Astrocyte (in vitro differentiated cells and primary cell): ENCODE results near the gene RAD51B.

Experiments used
- EZH2 ChIP-seq: IDR thresholded peaks from 2 replicates; pipeline ENCODE4 v1.6.1; 2012; ENCODE audit warnings: mild to moderate bottlenecking, low read length, inconsistent platforms; ENCODE audit not compliant: insufficient read depth
- TF ChIP-seq, protein P1 (sequence below): IDR thresholded peaks from 2 replicates; pipeline ENCODE4 v1.5.1; 2011; ENCODE audit warnings: low read depth, mild to moderate bottlenecking, inconsistent platforms, low read length, moderate library complexity; ENCODE audit not compliant: insufficient read depth

DNA sequence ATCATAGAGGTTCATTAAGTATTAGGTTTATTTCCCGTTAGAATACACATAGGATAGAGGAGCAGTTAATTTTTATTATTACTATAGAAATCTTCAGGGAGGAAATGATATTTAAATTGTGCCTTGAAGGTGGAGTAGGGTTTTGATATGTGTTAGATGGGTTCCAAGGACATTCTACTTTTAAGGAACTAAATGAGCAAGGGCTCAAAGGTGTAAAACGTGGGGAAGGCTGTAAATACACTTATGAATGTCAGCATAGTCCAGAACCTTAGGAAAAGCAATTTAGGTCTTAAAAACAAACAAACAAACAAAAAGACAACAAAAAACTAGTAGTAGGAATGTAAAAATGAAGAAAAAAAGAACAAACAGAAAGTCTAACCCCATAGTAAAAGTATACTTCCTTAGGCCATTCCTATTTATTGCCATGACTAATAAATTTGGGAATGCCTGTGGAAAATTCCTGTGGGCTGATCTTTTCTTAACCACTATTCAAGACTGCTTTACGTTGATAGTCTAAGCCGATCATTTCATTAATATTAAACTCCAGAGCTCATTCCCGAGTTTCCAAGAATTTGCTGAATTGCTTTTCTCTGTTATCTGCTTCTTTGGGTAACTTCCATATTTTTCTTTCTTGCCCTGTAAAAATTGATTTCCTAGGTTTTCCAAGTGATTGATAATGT, 180.3 kb downstream of the RAD51B start:
- TF ChIP-seq, protein P1, sequence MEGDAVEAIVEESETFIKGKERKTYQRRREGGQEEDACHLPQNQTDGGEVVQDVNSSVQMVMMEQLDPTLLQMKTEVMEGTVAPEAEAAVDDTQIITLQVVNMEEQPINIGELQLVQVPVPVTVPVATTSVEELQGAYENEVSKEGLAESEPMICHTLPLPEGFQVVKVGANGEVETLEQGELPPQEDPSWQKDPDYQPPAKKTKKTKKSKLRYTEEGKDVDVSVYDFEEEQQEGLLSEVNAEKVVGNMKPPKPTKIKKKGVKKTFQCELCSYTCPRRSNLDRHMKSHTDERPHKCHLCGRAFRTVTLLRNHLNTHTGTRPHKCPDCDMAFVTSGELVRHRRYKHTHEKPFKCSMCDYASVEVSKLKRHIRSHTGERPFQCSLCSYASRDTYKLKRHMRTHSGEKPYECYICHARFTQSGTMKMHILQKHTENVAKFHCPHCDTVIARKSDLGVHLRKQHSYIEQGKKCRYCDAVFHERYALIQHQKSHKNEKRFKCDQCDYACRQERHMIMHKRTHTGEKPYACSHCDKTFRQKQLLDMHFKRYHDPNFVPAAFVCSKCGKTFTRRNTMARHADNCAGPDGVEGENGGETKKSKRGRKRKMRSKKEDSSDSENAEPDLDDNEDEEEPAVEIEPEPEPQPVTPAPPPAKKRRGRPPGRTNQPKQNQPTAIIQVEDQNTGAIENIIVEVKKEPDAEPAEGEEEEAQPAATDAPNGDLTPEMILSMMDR: no peak
- no peak for TF ChIP-seq EZH2
